Islet precursor cell (in vitro differentiated cells): Measurements from ENCODE around the gene METTL1.
"Not testable (repeated sequence)": the region's sequence is repeated elsewhere in the genome, so short reads cannot be mapped to it uniquely, and the experiment has no call there.

ENCODE experiments used
- DNase-seq: peaks from one replicate; pipeline ENCODE4 v3.0.0-alpha.2; 2018

Gene METTL1

DNA sequence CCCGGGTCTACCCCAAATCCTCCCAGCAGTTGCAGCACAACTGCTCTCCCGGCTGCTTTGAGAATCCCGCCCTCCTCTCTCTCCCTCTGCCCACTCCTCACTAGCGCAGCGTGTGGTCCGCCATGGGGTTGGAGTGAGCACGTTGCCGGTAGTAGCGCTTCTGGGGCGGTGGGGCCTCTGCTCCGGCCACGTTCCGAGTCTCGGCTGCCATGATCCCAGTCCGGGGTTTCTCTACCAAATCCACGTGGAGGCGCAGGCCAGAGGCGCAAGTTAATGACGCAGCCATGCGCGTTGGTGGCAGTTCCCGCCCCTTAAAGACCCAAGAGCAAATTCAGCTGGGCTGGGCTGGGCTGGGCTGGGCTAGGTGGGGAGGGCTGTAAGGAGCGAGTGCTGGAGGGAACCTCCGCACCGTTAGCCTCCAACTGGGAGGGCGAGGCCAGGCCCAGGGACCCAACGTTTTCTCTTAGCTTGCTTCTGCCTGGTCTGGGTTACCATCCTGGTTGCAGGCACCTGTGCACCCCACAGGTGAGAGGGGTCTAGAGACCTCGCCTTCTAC lies at the start of gene METTL1:
TSS of gene METTL1 (minus strand) at position 233 of the 556 bp plus-strand sequence. CDS start at position 211, 22 bp downstream.
- DNase-seq = peak; percentile 99

DNA sequence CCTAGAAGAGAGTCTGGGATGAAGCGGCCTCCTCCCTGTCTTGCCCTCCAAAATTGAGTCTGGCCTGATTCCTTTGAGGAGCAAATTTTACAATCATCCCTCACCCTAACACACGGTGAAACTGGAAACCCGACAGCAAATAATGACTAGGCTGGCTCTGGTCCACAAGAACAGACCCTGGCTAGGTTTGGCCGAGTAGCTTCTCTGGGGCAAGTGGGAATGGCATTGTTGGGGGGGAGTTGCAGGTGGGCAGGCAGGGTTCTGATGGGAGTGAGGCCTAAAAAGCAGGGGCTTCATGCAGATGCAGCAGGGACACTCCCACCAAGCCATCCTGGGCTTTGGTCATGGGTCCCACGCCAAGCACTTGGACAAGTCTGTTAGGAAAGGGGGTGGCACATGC lies 49.1 kb upstream of the METTL1 start:
- not testable (repeated sequence) for DNase-seq

DNA sequence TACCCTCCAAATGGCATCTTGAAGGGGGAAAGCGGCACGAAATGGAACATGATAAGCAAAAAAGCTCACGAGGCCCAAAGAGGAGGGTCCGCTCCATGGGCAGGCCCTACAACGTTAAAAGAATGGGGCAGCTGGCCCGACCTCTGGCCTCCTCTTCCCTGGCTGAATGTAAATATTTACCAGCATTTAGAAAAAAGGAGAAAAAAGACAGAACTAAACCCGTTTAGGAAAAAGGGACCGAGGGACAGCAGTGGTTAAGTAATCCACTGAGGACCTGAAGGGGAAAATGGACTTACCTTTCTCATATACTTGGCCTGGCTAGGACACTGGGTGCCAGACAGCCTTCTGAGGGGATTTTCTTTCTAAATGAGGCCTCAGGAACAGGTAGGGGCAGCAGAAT lies 48.2 kb upstream of the METTL1 start:
- not testable (repeated sequence) for DNase-seq

DNA sequence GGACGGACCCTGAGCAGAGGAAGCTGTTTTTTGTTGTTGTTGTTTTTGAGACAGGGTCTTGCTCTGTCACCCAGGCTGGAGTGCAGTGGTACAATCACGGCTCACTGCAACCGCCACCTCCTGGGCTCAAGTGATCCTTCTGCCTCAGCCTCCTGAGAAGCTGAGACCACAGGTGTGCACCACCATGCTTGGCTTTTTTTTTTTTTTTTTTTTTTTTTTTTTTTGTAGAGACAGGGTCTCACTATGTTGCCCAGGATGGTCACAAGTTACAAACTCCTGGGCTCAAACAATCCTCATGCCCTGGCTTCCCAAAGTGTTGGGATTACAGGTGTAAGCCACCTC lies 46.1 kb upstream of the METTL1 start:
- DNase-seq = not testable (repeated sequence)

DNA sequence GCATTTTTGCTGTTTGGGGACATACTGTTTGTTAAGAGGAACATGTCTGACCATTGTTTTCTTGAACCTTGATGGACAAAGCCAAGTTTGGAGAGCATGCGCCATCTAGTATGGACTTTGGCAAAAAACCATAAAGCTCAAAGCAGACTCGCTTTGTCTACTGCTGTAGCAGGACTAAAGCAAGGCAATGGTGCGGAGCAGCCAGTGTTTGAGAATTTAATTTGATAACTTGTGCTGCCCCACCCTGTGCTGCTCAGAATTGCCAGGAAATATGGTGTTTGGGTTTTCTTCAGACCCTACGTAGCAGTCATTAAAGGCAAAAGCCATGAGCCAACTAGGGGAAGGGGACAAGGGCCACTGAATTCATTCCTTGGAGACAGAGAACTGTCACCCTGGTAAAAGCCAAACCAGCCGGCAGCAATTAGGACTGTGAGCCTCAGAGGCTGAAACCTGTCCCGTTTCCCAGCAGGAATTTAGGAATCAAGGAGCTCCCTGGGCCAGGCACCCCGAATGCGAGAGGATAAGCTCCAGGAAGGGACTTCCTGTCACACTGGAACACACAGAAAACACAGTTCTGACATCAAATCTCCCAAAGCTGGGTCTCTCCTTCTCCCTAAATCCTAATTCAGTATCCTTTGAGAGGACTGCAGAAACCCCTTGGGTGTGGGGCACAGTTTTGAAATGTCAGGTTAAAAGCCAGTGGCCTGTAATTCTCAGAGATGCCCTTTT lies 45.5 kb upstream of the METTL1 start:
- DNase-seq = no peak

DNA sequence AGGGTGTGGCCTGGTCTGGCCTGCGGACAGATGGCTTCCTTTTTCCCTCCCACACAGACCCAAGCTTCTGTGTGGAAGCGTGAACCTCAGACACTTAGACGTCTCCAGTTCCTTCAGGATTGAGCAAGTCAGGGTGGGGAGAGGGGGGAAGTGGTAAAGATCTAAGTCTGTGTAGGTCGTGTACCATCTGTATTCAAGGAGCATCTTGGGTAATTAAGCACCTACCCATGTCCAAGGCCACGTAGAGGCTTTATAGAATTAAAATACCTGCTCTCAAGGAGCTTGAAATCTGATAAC lies 44.9 kb upstream of the METTL1 start:
- no peak for DNase-seq

DNA sequence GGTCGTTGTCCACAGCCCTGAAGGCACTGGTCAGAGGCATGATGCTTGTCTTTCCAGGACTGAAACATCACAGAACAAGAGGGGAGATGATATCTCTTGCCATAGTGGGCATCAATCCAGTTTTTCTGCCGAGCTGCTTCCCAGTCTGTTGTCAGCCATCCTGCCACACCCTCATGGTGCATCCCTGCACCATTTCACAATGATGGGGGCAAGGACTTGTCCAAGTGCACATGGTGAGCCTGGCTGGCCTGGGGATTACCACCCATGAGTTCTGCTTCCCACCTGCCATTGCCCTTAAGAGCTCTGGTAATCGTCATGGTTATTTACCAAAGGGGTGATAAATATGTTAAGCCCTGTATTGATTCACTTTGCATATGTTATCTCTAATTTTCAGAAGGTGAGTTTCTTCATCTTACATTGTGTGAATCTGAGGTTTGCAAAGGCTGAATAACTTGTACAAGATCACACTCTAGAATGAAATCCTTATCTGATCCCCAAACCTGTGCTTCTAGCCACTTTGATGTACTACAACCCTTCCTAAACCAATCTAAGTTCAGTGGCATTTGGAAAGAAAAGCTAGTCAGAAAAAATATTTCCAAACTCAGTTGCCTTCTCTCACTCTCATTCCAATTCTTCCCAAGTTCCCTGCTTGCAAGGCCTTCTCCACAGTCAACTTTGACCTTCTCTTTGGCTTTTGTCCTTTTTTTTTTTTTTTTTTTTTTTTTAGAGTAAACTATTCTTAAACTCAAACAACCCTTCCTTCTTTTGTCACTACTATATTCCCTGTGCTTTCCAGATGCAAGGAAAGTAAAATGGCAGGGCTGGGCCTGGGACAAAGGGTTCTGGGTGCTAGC lies 44.3 kb upstream of the METTL1 start:
- no peak for DNase-seq

DNA sequence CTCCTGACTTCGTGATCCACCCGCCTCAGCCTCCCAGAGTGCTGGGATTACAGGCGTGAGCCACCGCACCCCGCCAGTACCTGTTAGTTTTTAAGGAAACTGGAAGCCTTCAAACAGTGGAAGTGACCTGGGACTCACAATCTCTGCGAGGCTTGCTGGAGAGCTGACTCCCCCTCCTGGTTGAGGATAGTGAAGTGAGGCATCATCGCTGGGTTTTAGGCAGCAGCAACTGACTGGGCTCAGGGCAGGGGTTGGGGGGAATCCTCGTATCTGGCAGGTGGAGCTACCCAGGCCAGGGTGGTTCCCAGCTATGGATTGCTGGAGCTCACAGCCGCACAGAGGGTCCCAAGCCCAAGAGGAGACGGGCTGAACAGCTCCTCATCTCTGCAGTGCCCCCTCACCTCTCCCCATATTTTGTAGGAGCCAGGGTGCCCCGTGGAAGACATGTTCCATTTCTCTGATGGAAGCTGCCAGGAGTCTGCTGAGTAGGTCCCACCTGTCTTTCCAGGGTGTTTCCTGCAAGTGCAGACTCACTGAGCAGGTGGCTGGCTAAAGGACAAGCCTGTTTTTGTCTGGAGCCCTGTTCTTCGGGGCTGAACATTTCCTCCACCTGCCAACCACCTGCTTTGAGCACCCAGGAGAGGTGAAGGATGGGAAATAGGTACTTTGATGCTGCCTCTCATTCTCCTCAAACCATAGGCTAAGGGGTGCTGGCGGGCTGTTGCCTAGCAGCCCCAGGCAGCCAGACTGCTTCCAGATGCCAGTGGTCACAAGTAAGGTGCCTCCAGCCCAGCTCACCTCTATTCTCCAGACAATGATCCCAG lies 43.5 kb upstream of the METTL1 start:
- peak; percentile 79 for DNase-seq

DNA sequence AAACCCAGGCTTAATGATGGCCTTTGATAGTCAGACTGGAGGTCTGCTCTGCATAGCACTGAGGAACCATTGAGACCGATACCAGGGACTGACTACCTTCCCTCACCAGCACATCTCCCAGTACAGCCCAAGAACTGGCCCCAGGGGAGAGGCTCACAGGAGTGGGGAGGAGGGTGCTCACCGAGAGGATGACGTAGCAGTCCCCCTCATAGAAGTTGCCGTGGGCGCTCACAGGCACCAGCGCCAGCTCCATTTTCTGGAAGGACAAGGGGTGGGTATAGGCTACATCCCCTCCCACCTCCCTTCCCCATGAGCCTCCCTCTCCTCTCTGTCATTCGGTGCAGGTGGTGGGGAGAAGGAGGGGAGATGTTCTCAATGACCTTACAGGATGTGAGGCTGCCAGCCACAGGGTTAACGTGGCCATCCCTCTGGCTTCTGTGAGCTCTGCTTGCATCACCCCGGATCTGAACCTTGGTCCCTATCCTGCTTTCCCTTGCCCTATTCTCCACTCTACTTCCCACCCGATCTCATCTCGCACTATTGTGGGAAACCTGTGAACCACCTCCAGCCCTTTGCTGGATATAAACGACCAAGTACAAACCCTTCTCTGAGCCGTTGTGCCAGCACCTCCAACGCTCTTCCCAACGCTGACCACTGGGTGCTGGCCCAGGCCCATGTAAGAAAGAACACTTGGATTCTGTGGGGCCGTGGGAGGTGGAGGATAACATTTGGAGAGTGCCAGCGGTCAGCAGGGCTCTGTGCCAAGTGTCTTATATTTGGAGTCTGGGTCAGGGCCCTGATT lies 42.3 kb upstream of the METTL1 start:
- no peak for DNase-seq

DNA sequence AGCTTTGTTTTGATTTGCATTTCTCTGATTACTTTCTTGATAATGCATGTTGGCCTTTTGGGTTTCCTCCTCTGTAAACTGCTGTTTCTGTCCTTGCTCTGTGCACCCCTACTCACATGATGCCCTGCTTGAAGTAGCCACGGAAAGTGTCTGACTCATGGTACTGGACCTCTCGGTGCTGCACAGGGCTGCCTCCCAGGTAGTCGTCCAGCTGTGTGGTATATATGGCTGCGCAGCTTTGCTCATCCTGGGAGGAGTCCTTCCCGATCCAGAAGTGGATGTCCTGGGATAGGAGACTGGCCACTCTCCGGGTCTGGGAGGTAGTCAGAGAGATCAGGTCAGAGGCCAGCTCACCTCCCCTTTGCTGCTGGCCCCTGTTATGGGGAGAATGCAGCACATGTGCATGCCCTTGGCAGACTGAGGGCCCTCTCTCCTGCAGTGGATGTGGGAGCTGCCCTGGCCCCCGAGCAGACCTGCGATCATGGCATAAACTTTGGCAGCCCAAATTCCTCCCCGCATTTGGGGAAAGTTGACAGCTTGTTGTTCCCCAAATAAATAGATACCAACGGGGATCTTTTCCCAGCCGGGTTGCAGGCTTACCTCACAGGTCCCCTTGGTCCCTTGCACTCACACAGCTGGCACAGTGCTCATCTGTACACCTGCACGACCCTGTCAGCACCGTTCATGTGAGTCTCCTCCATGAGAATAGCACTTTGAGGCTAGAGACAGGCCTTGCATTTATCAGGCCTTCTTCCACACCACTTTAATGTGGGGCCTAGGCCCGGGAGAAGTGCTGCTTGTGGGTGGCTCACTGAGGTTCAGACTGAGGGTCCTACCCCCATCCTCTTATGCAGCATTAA lies 41.4 kb upstream of the METTL1 start:
- no peak for DNase-seq

DNA sequence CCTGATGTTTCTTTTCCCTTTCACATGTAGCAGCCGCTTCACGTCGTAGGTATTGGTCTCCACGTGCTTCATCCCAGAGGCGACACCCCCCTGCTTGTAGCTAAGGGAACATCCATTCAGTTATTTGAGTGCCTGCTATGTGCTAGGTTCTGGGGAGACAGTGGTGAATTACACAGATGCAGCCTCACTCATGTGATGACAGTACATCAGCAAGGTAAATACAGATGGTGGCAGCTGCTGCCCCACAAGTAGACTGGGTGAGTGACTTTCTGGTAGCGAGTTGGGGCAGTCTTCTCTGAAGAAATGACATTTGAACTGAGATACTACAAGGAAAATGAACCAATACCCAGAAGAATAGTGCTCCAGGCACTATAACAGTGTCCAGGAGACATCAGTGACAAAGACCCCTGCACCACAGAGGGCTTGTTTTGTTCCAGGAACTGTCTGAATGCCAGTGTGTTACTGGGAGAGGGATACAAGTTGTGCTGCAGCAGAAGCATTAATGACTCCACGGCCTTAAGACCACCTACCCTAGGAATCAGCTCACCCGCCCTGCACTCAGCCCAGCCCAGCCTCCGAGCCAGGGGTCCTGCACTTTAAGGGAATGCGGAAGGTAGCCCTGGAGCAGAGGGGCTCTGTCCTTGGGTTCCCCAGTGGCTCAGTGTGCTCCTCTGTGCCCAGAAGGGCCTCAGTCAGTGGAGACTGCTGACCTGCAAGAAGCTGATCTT lies 39.3 kb upstream of the METTL1 start:
- DNase-seq = peak; percentile 53

DNA sequence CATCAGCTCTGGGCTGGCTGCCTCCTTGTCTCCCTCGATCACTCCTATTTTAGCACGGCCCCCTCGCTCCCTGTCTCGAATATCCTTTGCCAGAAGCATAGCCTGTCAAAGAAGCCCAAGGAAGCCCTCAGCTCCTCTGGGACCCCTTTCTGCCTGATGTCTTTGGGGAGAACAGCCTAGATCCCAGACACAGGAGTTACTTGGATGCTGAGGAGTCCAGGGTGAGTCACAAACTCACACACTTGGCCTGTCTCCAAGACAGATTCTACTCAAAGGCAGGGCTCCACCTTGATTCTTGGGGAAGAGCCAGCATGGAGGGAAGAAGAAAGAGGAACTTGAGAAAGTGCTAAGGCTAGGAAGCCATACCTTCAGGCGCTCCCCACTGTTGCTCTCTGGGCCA lies 38.5 kb upstream of the METTL1 start:
- no peak for DNase-seq

DNA sequence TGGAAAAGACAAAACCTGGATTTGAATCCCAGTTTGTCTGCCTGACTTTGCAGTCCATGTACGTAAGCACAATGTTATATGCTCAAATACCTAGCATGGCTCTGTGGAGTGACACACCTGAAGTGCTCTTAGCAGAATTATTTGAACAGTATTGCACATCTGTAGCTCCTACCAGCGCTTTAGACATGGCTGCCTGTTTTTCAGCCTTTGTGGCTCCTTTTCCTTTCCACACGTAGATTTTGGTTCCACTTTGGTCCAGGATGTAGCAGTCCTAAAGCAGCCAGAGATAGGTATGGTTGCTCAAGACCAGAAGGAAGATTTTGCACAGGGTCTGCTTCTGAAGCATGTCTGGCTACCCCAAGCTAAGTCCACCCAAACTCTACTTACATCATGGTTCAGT lies 37.5 kb upstream of the METTL1 start:
- DNase-seq = no peak

DNA sequence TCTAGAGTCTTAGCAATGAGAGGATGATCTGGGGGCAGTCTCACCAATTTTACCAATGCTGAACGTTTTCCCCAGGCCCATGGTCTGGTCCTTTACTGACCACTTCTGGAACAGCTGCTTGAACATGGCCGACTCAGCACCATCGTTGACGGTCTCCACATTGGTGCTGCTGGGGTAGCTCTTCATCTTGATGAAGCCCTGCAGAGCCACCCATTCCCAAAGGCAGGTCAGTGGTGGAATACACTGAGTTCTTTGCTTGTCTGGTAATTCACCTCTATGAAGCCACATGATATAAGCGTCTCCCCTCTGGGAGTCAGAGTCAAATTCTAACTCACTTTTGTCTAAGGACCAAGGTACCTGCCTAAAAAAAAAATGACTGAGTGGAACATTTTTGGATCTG lies 36.4 kb upstream of the METTL1 start:
- DNase-seq = no peak

DNA sequence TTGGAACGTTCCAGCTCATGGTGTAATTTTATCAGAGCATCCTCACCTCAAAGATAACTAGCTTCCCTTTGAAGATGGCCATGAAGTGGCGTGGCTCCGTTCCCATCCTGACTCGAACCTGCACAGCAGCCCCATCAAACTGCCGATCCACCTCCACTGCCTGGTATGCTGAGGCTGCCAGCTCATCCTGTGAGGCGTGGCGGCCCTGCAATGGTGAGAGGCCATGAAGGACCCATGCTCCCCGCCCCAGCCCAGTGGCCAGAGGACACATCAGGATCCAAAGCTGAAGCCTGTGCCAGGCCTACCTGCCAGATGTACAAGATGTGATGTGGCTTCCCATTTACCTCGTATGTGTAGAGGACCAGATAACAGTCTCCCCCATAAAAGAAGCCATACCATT lies 35.4 kb upstream of the METTL1 start:
- no peak for DNase-seq

DNA sequence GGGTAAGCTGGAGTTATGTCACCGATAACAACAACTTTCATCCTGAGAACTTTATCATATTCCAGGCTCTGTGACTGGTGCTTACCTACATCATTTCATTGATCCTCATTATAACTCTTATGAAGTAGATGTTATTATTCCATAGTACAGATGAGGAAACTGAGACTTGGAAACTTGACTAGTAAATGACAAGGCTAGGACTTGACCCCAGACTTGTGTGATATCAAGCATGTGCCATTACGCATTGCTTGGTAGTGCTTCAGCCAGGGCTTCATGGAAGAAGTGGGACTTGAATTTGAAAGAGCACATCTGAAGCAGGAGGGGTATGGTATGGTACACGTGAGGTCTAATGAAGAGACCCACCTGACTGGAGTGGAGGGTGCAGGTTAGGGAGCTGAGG lies 34.8 kb upstream of the METTL1 start:
- no peak for DNase-seq

DNA sequence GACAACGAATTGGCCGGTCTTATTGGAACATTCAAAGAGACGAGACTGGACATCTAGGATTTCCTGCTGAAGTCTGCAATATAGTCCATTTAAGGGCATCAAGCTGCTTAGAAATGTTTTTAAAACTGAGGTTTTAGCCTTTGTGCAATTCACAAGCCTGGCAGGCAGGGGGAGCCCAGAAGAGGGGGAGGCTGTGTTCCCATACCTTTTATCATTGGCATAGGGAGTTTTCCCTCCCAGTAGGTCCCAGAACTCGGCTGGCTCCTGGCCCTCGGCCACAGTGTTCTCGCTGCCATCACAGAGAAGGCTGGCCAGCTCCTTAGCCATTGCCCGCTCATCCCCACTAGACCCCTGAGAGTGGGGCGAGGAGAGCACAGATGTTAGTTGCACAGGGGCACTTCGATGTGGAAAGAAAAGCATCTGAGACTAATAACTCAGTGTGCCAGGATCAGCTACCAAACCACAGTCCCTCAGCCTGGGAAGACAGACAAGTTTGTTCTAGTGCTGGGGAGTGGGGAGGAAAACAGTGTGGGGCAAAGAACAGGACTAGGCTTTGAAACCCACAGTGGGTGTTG lies 31.5 kb upstream of the METTL1 start:
- DNase-seq = peak; percentile 79

DNA sequence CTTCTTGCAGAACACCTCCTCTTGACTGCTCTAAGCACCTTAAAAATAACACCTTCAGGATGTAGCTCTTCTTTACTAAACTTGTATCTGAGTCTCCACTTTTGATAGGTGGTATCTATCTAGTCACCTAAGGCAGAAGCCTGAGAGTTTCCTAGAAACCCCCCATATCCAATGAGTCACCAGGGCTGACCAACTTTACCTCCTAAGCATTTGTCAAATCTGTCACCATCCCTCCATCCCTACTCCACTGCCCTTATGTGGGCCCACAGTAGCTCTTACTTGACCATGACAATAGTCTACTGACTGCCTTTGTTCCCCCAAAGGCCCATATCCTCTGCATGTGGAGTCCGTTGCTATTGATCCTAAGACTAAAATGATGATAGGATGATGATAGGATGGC lies 30.7 kb upstream of the METTL1 start:
- DNase-seq = peak; percentile 22

DNA sequence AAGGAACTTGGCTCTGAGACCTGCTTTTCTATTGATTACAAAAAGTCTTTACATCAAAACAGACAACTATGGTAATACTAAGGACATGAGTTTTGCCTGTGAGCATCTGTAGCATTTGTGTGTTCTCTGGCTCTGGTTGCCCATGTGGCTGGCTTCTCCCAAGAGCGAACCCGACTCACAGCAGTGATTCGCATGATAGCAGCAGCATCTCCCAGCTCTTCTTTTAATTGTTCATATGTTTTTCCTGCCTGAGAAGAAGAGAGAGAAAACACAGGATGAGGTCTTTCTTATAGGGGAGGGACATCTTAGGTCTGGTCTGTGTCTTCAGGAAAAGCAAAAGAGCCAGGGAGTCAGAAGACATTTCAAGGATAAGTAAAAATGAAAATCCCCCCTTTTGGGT lies 29.1 kb upstream of the METTL1 start:
- DNase-seq = no peak

DNA sequence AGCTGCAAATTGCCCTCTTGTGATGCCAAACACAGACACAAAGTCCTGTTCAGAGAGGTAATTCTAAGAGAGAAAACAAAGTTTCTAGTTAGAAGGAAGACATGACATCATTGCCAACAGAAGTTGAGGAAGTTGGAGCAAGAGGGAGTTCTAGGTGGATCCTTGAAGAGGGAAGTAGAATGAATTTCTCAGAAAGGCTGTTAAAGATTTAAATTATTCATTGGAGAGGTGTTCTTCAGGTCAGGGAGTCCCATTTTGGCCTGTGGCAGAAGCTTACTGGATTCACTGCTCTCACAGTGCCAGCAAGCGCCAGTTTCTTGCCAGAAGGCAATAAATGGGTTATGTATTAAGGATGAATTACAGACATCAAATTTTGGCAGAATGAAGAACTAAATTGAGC lies 26.0 kb upstream of the METTL1 start:
- DNase-seq = no peak

DNA sequence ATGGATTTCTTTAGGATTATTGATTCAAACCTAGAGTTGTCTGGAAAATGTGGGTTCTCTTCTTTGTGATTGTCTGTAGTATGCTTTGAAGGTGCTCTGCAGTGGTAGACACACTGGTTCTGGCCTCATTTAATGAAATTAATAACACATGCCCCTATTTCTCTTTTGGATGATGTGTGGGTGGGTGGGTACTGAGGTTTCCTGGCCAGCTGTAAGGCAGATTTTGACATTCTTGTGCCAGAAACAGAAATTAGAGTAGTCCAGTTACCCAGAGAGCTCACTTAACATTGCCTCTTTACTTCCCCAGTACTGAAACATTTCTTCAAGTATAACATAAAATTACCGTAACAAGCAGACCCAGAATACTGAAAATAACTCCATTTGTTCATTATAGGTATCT lies 25.1 kb upstream of the METTL1 start:
- DNase-seq = no peak
